SW 1271 (cell line): ENCODE measurements around the gene FAM24A.

Source experiments
- DNase-seq, 2 experiments: peaks; one replicate each; lab custom pipeline; 2025; lab: John Stamatoyannopoulos, UW

The FAM24A gene

GRCh38 chr10:122931088-122931906 is 20.9 kb downstream of the FAM24A start:
- no peak for DNase-seq

- DNase-seq: no peak
Observed at GRCh38 chr10:122939133-122939855, 28.9 kb downstream of the FAM24A start.

- no peak for DNase-seq
Observed at GRCh38 chr10:122939856-122940543, 29.6 kb downstream of the FAM24A start.

GRCh38 chr10:122949296-122949695 is 38.9 kb downstream of the FAM24A start:
- no peak for DNase-seq

- DNase-seq: peak; percentile 86 to 95
Observed at GRCh38 chr10:122953902-122954730, 43.7 kb downstream of the FAM24A start, which contains the start of gene C10orf88. Gene C10orf88, minus strand, starts transcription at chr10:122954227. Its CDS starts 49 bp downstream, at chr10:122954178.

- no peak for DNase-seq
Observed at GRCh38 chr10:122954731-122955050, 44.3 kb downstream of the FAM24A start.

- DNase-seq: no peak
Observed at GRCh38 chr10:122955892-122956291, 45.5 kb downstream of the FAM24A start.

GRCh38 chr10:122957474-122957873 is 47.1 kb downstream of the FAM24A start:
- DNase-seq: no peak

- DNase-seq: no peak
Observed at GRCh38 chr10:122962405-122962804, 52.0 kb downstream of the FAM24A start.
